Brain microvascular endothelial cell (primary cell): Measurements from ENCODE around the gene LRMDA.

Experiments
- DNase-seq: peaks from one replicate; pipeline ENCODE4 v3.0.0-alpha.2; 2020
- H3K27ac ChIP-seq: fragments of 250-450 bp; sonication (Bioruptor Pico); 2 replicates; pipeline ENCODE4 v1.5.1; 2020; ENCODE audit warnings: mild to moderate bottlenecking, moderate library complexity
- H3K27me3 ChIP-seq: fragments of 250-450 bp; sonication (Bioruptor Pico); replicated peaks from 2 replicates; pipeline ENCODE4 v1.5.1; 2020; ENCODE audit warnings: mild to moderate bottlenecking
- H3K36me3 ChIP-seq: fragments of 250-450 bp; sonication (Bioruptor Pico); replicated peaks from 2 replicates; pipeline ENCODE4 v1.5.1; 2020; ENCODE audit warnings: mild to moderate bottlenecking
- H3K4me3 ChIP-seq: 2 replicates; pipeline ENCODE4 v1.5.1; 2011; ENCODE audit warnings: low read depth, mild to moderate bottlenecking, control low read depth, low read length, moderate library complexity
- CTCF ChIP-seq: IDR thresholded peaks from 2 replicates; pipeline ENCODE4 v1.5.1; 2011; ENCODE audit warnings: low read depth, mild to moderate bottlenecking, moderate library complexity, low read length, control low read depth, inconsistent platforms; ENCODE audit errors: missing control alignments
- in situ Hi-C: cut with HindIII; loops from 2 replicates; pipeline ENCODE4 v1.10.0; 2017; ENCODE audit warnings: low sequenced_read_pairs, low pct_ligation_motif_present

LRMDA gene

GRCh38 chr10:76553263-76554032 lies 1122.0 kb downstream of the LRMDA start:
- in situ Hi-C loops = no loop called here
- no peak overlapping the region for H3K4me3 ChIP-seq
- TF ChIP-seq CTCF = no peak
- no peaks in the 10 kb centered on the region for H3K36me3 ChIP-seq
- no peak for DNase-seq
- no peaks in the 10 kb centered on the region for H3K27me3 ChIP-seq
- H3K27ac ChIP-seq = no peak overlapping the region

- in situ Hi-C loops = no loop called here
- H3K4me3 ChIP-seq = no peak overlapping the region
Observed at GRCh38 chr10:76554033-76554408, 1122.6 kb downstream of the LRMDA start.

GRCh38 chr10:76554478-76554877 lies 1123.1 kb downstream of the LRMDA start:
- Histone ChIP-seq H3K27me3 (no peaks in the 10 kb centered on the region), H3K27ac (no peak overlapping the region), H3K4me3 (no peak overlapping the region), H3K36me3 (no peaks in the 10 kb centered on the region)
- no peak for TF ChIP-seq CTCF
- in situ Hi-C loops = no loop called here
- no peak for DNase-seq

More at GRCh38 chr10:76554033-76554408, 1122.6 kb downstream of the LRMDA start:
- no peak overlapping the region for H3K27ac ChIP-seq
- no peak for DNase-seq
- H3K36me3 ChIP-seq = no peaks in the 10 kb centered on the region
- no peaks in the 10 kb centered on the region for H3K27me3 ChIP-seq
- TF ChIP-seq CTCF = no peak

- in situ Hi-C loops = no loop called here
Observed at GRCh38 chr10:76555067-76555670, 1123.7 kb downstream of the LRMDA start.

GRCh38 chr10:76557366-76557765 lies 1125.9 kb downstream of the LRMDA start:
- no peak overlapping the region for H3K4me3 ChIP-seq
- H3K27me3 ChIP-seq = no peaks in the 10 kb centered on the region
- TF ChIP-seq CTCF = no peak
- H3K36me3 ChIP-seq = no peaks in the 10 kb centered on the region
- no peak for DNase-seq
- in situ Hi-C loops = no loop called here
- H3K27ac ChIP-seq = no peak overlapping the region

More at GRCh38 chr10:76555067-76555670, 1123.7 kb downstream of the LRMDA start:
- no peak for TF ChIP-seq CTCF
- H3K4me3 ChIP-seq = no peak overlapping the region
- no peak overlapping the region for H3K27ac ChIP-seq
- no peak for DNase-seq
- no peaks in the 10 kb centered on the region for H3K36me3 ChIP-seq
- no peaks in the 10 kb centered on the region for H3K27me3 ChIP-seq
